ENCODE data around the gene CA10. TPM values are rescaled to one million over a fixed set of nuclear protein-coding genes. Genes with fewer than 3 reads are reported as not detected.

Gene CA10
- total and polyA plus RNA-seq, 2 of the 4 experiments (the other 2 are of a cell fraction) = not detected

DNA sequence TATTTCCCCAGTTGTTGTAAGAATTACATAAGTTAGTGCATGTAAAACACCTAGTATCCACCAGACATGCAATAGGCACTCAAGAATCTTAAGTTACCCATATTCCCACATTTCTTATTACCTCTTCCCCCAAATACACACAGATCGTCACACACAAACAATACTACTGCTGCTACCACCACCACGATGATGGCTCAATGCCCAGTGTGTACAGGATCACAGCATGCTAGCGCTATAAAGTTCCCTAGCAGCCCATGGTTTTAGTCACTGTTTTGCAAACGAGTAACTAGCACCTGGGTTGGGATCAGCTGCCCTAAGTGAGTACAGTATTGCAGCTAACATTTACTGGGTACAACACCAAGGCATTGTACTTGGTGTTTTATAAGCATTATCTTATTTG lies 486.4 kb downstream of the CA10 start:
- dilution Hi-C loops (cut with HindIII; ENCODE audit: low sequenced_read_pairs, unreplicated experiment) = no loop called here
- POLR2A ChIA-PET (ENCODE audit: unreplicated experiment) = no interaction called here
- no peaks in the 10 kb centered on the region for H3K9me1 ChIP-seq (ENCODE audit: insufficient read depth, low read length)

More for the DNA sequence above, 486.4 kb downstream of the CA10 start:
- Histone ChIP-seq H2BK15ac (ENCODE audit: low read depth, low read length) (no peak overlapping the region), H4K20me1 (ENCODE audit: insufficient read depth, low read length) (no peaks in the 10 kb centered on the region), H3K23ac (ENCODE audit: low read depth, low read length) (no peak overlapping the region), H2AFZ (replicated peaks; ENCODE audit: low read length, poor library complexity) (no peak overlapping the region), H3K9ac (ENCODE audit: low read depth, low read length) (no peak overlapping the region), H2AK9ac (replicated peaks; ENCODE audit: low read depth, low read length, poor library complexity) (no peak overlapping the region), H3K18ac (ENCODE audit: low read depth, low read length) (no peak overlapping the region), H3K36me3 (ENCODE audit: control insufficient read depth, insufficient read depth, low read length) (no peaks in the 10 kb centered on the region), H4K5ac (ENCODE audit: low read depth, low read length) (no peak overlapping the region), H3K27me3 (ENCODE audit: control insufficient read depth, insufficient read depth, low read length) (no peaks in the 10 kb centered on the region), H4K8ac (ENCODE audit: low read depth in 2 of 2, low read length in 2 of 2) (no peak overlapping the region), H3K79me1 (ENCODE audit: low read depth in 1 of 2, low read length in 2 of 2) (no peaks in the 10 kb centered on the region), H2AK5ac (ENCODE audit: low read depth, low read length) (no peak overlapping the region), H3K4me1 (ENCODE audit: control insufficient read depth, insufficient read depth, low read length) (no peaks in the 10 kb centered on the region), H3K4ac (ENCODE audit: low read depth, low read length) (no peak overlapping the region), H3K56ac (ENCODE audit: extremely low read depth, insufficient read depth, low read length) (no peak overlapping the region), H3K14ac (replicated peaks; ENCODE audit: low read depth, low read length) (no peak overlapping the region), H3K4me2 (ENCODE audit: low read depth, low read length) (no peak overlapping the region), H3K9me3 (ENCODE audit: control insufficient read depth, insufficient read depth, low read length) (peaks cover 26% of the 10 kb centered on the region), H4K91ac (ENCODE audit: insufficient read depth, low read depth, low read length) (no peak overlapping the region), H2BK5ac (ENCODE audit: low read depth, low read length, poor library complexity, severe bottlenecking) (no peak overlapping the region), H3K27ac (ENCODE audit: insufficient read depth, low read length) (no peak overlapping the region), H2BK20ac (ENCODE audit: low read depth, low read length) (no peak overlapping the region), H3K4me3 (ENCODE audit: insufficient read depth, low read depth, low read length) (no peak overlapping the region), H2BK120ac (ENCODE audit: low read depth, low read length) (no peak overlapping the region)
- in situ Hi-C loops (cut with MboI; ENCODE audit: low sequenced_read_pairs) = no loop called here
- no peak for DNase-seq
- CTCF ChIA-PET = no interaction called here
- no TSS peak for BruUV-seq (replicated peaks)
- intact Hi-C loops (cut with micrococcal nuclease) = no loop called here
- TF ChIP-seq NFE2L2 (IDR thresholded peaks at IDR 0.05; ENCODE audit: low read depth, low read length) (no peak), BHLHE40 (IDR thresholded peaks at IDR 0.05; ENCODE audit: low read depth, low read length) (no peak), SMC3 (IDR thresholded peaks at IDR 0.05; ENCODE audit: low read depth, low read length) (no peak), MAFK (IDR thresholded peaks at IDR 0.05; ENCODE audit: low read depth, low read length) (no peak), RFX5 (IDR thresholded peaks at IDR 0.05; ENCODE audit: low read depth, low read length) (no peak), POLR2A (IDR thresholded peaks at IDR 0.05; ENCODE audit: low read depth, low read length) (no peak), CEBPB (IDR thresholded peaks at IDR 0.05; ENCODE audit: low read depth, low read length) (no peak), MAZ (IDR thresholded peaks at IDR 0.05; ENCODE audit: borderline replicate concordance, low read depth, low read length) (no peak), RAD21 (IDR thresholded peaks at IDR 0.05; ENCODE audit: low read length) (no peak), RCOR1 (IDR thresholded peaks at IDR 0.05; ENCODE audit: insufficient replicate concordance, low read length) (no peak), CHD1 (IDR thresholded peaks at IDR 0.05; ENCODE audit: low read depth, low read length) (no peak), MXI1 (IDR thresholded peaks at IDR 0.05; ENCODE audit: borderline replicate concordance, low read depth, low read length) (no peak)
- TF ChIP-seq, protein P1, sequence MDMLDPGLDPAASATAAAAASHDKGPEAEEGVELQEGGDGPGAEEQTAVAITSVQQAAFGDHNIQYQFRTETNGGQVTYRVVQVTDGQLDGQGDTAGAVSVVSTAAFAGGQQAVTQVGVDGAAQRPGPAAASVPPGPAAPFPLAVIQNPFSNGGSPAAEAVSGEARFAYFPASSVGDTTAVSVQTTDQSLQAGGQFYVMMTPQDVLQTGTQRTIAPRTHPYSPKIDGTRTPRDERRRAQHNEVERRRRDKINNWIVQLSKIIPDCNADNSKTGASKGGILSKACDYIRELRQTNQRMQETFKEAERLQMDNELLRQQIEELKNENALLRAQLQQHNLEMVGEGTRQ (IDR thresholded peaks at IDR 0.05; ENCODE audit: low read depth, low read length) = no peak
- TF ChIP-seq, protein P2, sequence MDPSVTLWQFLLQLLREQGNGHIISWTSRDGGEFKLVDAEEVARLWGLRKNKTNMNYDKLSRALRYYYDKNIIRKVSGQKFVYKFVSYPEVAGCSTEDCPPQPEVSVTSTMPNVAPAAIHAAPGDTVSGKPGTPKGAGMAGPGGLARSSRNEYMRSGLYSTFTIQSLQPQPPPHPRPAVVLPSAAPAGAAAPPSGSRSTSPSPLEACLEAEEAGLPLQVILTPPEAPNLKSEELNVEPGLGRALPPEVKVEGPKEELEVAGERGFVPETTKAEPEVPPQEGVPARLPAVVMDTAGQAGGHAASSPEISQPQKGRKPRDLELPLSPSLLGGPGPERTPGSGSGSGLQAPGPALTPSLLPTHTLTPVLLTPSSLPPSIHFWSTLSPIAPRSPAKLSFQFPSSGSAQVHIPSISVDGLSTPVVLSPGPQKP (IDR thresholded peaks at IDR 0.05; ENCODE audit: borderline replicate concordance, low read depth, low read length) = no peak
- TF ChIP-seq, protein P3, sequence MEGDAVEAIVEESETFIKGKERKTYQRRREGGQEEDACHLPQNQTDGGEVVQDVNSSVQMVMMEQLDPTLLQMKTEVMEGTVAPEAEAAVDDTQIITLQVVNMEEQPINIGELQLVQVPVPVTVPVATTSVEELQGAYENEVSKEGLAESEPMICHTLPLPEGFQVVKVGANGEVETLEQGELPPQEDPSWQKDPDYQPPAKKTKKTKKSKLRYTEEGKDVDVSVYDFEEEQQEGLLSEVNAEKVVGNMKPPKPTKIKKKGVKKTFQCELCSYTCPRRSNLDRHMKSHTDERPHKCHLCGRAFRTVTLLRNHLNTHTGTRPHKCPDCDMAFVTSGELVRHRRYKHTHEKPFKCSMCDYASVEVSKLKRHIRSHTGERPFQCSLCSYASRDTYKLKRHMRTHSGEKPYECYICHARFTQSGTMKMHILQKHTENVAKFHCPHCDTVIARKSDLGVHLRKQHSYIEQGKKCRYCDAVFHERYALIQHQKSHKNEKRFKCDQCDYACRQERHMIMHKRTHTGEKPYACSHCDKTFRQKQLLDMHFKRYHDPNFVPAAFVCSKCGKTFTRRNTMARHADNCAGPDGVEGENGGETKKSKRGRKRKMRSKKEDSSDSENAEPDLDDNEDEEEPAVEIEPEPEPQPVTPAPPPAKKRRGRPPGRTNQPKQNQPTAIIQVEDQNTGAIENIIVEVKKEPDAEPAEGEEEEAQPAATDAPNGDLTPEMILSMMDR (conservative IDR thresholded peaks at IDR 0.05; ENCODE audit: low read depth, low read length) = no peak
- ATAC-seq (ENCODE audit: low read depth) = no peak
- WGBS, 2 experiments (ENCODE audit: extremely low coverage in 2 of 2, insufficient read length in 1 of 2) = 17% methylated on average over 1 of the region's 4 CpGs; no CpG with 5 or more reads in 1 of the 2 experiments
